Upper lobe of left lung (tissue), 4 donors: ENCODE data around the gene SORBS2.

ENCODE experiments used
- CTCF ChIP-seq, 6 experiments: fragments of 450-650 bp in 4 of 6; fragments of 200-600 bp in 2 of 6; sonication (generic) in 2 of 6; IDR thresholded peaks; one replicate each; pipeline ENCODE4 v1.5.1; 2016 to 2019; ENCODE audit warnings: antibody characterized with exemption in 6 of 6
- EP300 ChIP-seq, 4 donors: sonication (generic); formaldehyde crosslinking; IDR thresholded peaks; one replicate each; pipeline ENCODE4 v1.5.1; 2017; ENCODE audit warnings: antibody characterized with exemption in 4 of 4, control low read depth in 2 of 4

- TF ChIP-seq CTCF (IDR thresholded peaks at IDR 0.05) (no peak), EP300 (IDR thresholded peaks at IDR 0.05) (no peak)
These were observed 81.6 kb downstream of the SORBS2 start for GRCh38 chr4:185730387-185730786.
